Stimulated activated CD4-positive, alpha-beta T cell treated with anti-CD3 and anti-CD28 coated beads, Interleukin-15, amount 100 ng/mL, for 1 hour (primary cell): ENCODE data around the gene COQ10B.

Source experiments
- DNase-seq, 2 donors: peaks; one replicate each; pipeline ENCODE4 v3.0.0-alpha.2; 2020; ENCODE audit warnings: low read depth in 1 of 2, low spot score in 1 of 2

The COQ10B gene

DNA sequence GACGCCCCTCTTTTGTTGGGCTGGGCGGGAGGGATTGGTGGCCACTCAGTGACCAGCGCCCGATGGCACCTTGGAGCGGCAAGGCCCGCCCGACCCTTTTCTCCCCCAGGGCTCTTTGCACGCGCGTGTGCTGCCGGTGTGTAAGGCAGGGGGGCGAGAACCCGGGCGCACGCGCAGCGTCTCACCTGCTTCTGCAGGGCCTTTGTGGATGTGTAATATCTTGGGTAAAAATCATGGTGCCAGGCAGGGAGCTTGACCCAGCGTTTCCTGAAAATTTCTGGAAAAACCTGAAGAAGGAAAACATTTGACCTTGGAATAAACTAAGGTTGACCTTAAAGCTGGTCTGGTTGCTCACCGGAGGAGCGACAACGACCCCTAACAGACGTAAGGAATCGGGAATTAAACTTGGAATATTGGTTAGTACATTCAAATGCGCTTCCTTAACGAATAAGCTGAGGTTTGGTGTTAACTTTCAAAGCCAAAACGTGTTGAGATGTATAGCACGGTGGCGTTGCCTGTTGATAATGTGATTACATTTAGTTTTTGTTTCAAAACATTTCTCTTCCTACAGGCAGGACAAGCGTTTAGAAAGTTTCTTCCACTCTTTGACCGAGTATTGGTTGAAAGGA, 47.3 kb downstream of the COQ10B start:
- no peak for DNase-seq

- DNase-seq = no peak
Observed at GRCh38 chr2:197502201-197502600, 48.8 kb downstream of the COQ10B start.

DNA sequence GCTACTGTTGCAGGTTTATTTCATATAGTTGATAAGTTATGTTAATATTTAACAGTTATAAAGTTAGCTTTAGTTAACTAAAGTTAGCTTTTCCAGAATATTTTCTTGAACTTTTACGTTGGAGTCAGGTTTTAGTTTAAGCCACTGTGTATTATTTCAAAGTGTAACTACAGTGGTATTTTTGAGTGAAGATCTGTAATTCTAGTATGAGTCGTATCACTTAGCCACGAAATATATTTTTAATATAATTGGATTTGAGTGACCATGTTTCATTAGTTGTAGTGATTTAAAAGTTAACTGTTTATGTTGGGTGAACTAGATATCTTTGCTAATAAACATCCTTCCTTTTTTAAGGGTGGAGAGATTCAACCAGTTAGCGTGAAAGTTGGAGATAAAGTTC, 49.3 kb downstream of the COQ10B start:
- DNase-seq = no peak

GRCh38 chr2:197504000-197504399, 50.6 kb downstream of the COQ10B start:
- DNase-seq = no peak

GRCh38 chr2:197504512-197504911, 51.2 kb downstream of the COQ10B start:
- DNase-seq = no peak

DNA sequence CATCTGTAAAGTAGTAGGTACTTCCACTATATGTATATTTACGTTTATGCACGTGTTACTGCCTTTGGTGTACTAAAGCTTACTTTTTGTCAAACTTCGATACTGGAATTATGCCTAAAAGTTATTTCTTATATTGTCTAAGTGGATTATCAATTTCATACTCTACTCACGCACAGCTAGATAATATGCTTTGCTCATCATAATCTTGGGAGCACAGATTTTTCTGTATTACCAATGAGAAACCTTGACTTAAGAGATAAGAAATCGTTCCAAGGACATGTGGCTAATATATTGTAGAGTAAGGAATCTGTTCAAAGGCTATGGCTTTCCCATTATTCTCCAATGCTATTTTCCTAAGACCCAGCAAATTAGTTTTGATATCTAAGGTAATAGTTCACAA, 53.3 kb downstream of the COQ10B start:
- DNase-seq = no peak

- DNase-seq = no peak
Observed at GRCh38 chr2:197513915-197514314, 60.6 kb downstream of the COQ10B start.

DNA sequence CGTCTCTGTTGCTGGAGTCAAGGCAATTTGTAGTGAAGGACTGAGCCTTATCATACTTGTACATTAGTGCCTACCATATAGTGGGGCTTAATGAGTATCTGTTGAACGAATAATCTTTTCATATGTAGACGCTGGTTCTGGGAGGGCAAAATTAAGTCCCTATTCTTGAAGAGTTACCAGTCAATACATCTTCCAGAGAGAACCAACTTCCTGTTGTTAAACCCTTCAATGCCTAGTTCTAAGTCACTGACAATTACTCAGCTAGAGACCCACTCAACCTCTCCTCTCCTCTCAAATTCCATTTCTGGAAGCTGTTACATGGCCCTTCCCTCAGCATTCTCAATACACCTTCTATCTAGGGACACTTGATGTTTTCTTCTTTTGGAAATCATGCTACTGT, 61.4 kb downstream of the COQ10B start:
- no peak for DNase-seq

- DNase-seq = no peak
Observed at GRCh38 chr2:197515315-197515738, 62.0 kb downstream of the COQ10B start.

DNA sequence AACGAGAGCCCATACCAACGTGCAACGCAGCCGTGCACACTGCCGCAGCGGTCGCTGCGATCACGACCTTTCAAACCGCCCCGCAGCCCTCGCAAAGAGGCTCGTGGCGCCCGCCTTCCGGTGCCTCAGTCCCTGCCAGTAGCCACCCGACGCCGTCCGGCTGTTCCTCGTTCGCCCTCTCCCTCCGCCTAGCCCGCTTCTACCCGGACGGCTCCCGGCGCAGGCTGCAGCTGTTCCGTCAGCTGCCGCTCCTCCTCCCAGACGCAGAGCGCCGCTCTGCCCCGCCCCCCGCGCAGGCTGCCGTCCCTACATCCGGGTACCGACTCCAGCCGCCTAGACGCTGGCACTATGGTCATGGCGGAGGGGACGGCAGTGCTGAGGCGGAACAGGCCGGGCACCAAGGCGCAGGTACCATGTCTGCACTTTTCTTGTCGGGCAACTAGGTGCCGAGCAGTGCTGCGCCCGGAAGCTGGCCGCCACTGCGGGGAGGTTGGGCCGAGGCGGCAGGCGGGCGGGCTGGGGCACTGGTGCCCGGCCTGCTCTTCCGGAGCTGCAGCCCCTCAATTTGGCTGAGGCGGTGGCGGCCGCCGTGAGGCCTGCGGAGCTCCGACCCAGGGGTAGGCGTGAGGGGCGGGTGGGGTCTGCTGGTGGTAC, 62.5 kb downstream of the COQ10B start, which contains the start of gene MOB4:
MOB4 (plus strand) TSS at position 328 of the 654 bp plus-strand sequence; CDS start at position 349, 21 bp downstream.
- peak; percentile 86 to 90 for DNase-seq

GRCh38 chr2:197516393-197516761, 63.0 kb downstream of the COQ10B start:
- peak in 1 of 2 donors; percentile 13 for DNase-seq

DNA sequence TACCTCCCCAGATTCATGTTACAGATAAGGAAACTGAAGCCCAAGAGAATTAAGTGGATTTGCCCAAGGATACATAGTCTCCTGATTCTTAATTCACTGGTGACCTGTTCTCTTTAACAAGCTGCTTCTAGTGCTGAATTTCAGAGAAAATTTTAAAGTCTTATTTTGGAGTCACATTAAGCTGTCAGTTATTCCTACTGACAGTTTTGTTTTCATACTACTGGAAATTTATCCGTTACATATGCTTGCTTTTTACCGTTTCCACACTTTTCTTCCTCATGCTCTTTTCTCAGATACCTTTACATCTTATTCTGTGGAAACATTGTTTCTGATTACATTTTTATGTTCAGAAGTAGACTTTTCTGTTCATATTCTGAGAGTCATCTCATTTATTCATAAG, 63.8 kb downstream of the COQ10B start:
- DNase-seq = no peak
